Osteoblast (primary cell): ENCODE data around the gene OSTM1. TPM values are rescaled to one million over a fixed set of nuclear protein-coding genes. Genes with fewer than 3 reads are reported as not detected.
"Not testable (repeated sequence)": the region's sequence is repeated elsewhere in the genome, so short reads cannot be mapped to it uniquely, and the experiment has no call there.

ENCODE experiments used
- DNase-seq: peaks from one replicate; pipeline ENCODE4 v3.0.0; 2011; ENCODE audit warnings: low spot score, mixed read lengths; ENCODE audit not compliant: insufficient read length; ENCODE audit errors: missing footprints
- H2AFZ ChIP-seq: 2 replicates; pipeline ENCODE4 v1.6.0; 2011; ENCODE audit warnings: mild to moderate bottlenecking, low read length
- H3K27ac ChIP-seq: 2 replicates; pipeline ENCODE4 v1.5.1; 2011; ENCODE audit warnings: mild to moderate bottlenecking, low read depth, low read length, moderate library complexity
- H3K27me3 ChIP-seq: 2 replicates; pipeline ENCODE4 v1.6.0; 2012; ENCODE audit warnings: mild to moderate bottlenecking, control low read depth, inconsistent platforms, low read length, moderate library complexity; ENCODE audit not compliant: insufficient read depth
- H3K36me3 ChIP-seq: 2 replicates; pipeline ENCODE4 v1.5.1; 2011; ENCODE audit warnings: mild to moderate bottlenecking, low read length, control low read depth, moderate library complexity; ENCODE audit not compliant: insufficient read depth
- H3K4me1 ChIP-seq: 2 replicates; pipeline ENCODE4 v1.5.1; 2011; ENCODE audit warnings: mild to moderate bottlenecking, low read length, control low read depth, moderate library complexity; ENCODE audit not compliant: insufficient read depth
- H3K4me2 ChIP-seq: 2 replicates; pipeline ENCODE4 v1.6.0; 2011; ENCODE audit warnings: mild to moderate bottlenecking, low read length; ENCODE audit not compliant: insufficient read depth
- H3K4me3 ChIP-seq: fragments of 200-600 bp; sonication (generic); 3 replicates; pipeline ENCODE4 v1.5.1; 2012; ENCODE audit warnings: mild to moderate bottlenecking, low read length, inconsistent platforms; ENCODE audit not compliant: insufficient read depth
- H3K79me2 ChIP-seq: 2 replicates; pipeline ENCODE4 v1.6.0; 2012; ENCODE audit warnings: mild to moderate bottlenecking, low read length, control low read depth, inconsistent platforms; ENCODE audit not compliant: insufficient read depth
- H3K9me3 ChIP-seq: 2 replicates; pipeline ENCODE4 v1.5.1; 2011; ENCODE audit warnings: low read depth, low read length, control low read depth
- H4K20me1 ChIP-seq: 2 replicates; pipeline ENCODE4 v1.6.0; 2012; ENCODE audit warnings: mild to moderate bottlenecking, low read length, control low read depth; ENCODE audit not compliant: insufficient read depth
- total RNA-seq: library from RNA; depleted of rRNA; stranded (reverse); fragments of >200 nt; gene quantifications from 2 replicates; pipeline ENCODE4 v1.2.3, GENCODE V29; 2012
- TF ChIP-seq, protein P1 (sequence below): IDR thresholded peaks from 2 replicates; pipeline ENCODE4 v1.5.1; 2011; ENCODE audit warnings: mild to moderate bottlenecking, low read depth, low read length, moderate library complexity; ENCODE audit errors: extremely low read depth

OSTM1 gene
- total RNA-seq, 1 donor: 42.3 TPM

GRCh38 chr6:108005961-108006360 lies 68.6 kb downstream of the OSTM1 start:
- H2AFZ ChIP-seq: no peak overlapping the region
- no peaks in the 10 kb centered on the region for H3K4me1 ChIP-seq
- no peak for DNase-seq
- H3K36me3 ChIP-seq: no peaks in the 10 kb centered on the region
- peaks cover 3% of the 10 kb centered on the region for H3K9me3 ChIP-seq
- no peaks in the 10 kb centered on the region for H3K79me2 ChIP-seq
- TF ChIP-seq, protein P1, sequence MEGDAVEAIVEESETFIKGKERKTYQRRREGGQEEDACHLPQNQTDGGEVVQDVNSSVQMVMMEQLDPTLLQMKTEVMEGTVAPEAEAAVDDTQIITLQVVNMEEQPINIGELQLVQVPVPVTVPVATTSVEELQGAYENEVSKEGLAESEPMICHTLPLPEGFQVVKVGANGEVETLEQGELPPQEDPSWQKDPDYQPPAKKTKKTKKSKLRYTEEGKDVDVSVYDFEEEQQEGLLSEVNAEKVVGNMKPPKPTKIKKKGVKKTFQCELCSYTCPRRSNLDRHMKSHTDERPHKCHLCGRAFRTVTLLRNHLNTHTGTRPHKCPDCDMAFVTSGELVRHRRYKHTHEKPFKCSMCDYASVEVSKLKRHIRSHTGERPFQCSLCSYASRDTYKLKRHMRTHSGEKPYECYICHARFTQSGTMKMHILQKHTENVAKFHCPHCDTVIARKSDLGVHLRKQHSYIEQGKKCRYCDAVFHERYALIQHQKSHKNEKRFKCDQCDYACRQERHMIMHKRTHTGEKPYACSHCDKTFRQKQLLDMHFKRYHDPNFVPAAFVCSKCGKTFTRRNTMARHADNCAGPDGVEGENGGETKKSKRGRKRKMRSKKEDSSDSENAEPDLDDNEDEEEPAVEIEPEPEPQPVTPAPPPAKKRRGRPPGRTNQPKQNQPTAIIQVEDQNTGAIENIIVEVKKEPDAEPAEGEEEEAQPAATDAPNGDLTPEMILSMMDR: no peak
- H3K4me2 ChIP-seq: no peak overlapping the region
- no peaks in the 10 kb centered on the region for H3K27me3 ChIP-seq
- no peak overlapping the region for H3K4me3 ChIP-seq
- no peaks in the 10 kb centered on the region for H4K20me1 ChIP-seq
- no peak overlapping the region for H3K27ac ChIP-seq

GRCh38 chr6:108004861-108005260 lies 69.7 kb downstream of the OSTM1 start:
- Histone ChIP-seq H3K79me2 (no peaks in the 10 kb centered on the region), H4K20me1 (no peaks in the 10 kb centered on the region), H3K4me1 (no peaks in the 10 kb centered on the region), H3K9me3 (peaks cover 3% of the 10 kb centered on the region), H3K27me3 (no peaks in the 10 kb centered on the region), H3K4me3 (no peak overlapping the region), H3K27ac (no peak overlapping the region), H3K36me3 (no peaks in the 10 kb centered on the region), H2AFZ (no peak overlapping the region), H3K4me2 (no peak overlapping the region)
- DNase-seq: no peak
- TF ChIP-seq, protein P1: no peak

GRCh38 chr6:108002365-108003221 lies 71.9 kb downstream of the OSTM1 start:
- Histone ChIP-seq H4K20me1 (no peaks in the 10 kb centered on the region), H3K36me3 (no peaks in the 10 kb centered on the region), H3K27ac (no peak overlapping the region), H3K4me3 (peak overlapping the region; percentile 15), H2AFZ (peak overlapping the region; percentile 67), H3K4me2 (peak overlapping the region; percentile 14), H3K4me1 (no peaks in the 10 kb centered on the region), H3K79me2 (no peaks in the 10 kb centered on the region), H3K9me3 (no peaks in the 10 kb centered on the region), H3K27me3 (no peaks in the 10 kb centered on the region)
- TF ChIP-seq, protein P1: no peak
- DNase-seq: peak; percentile 71

DNA sequence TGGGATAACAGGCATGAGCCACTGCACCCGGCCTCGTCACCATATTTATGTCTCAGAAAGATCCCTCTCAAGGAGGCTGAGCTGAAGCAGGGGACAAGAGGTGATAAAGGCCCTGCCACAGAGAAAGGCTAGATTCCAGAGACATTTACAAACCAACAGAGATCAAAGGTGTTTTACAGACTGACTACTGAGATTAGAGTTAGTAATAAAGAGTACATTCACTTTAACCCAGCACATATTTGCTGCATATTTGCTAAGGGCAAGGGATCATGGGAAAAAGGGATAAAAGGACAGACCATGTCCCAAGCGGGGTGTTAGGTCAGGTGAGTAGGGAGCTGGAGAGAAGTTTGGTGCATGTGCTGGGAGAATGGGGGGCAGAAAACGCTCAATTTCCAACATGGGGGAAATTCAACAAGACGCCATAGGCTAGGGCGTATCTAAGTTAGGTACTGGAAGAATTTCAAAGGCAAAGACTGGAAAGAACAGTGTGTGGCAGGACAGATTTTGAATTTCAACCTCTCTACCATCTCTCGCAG lies 72.8 kb downstream of the OSTM1 start:
- DNase-seq: no peak

DNA sequence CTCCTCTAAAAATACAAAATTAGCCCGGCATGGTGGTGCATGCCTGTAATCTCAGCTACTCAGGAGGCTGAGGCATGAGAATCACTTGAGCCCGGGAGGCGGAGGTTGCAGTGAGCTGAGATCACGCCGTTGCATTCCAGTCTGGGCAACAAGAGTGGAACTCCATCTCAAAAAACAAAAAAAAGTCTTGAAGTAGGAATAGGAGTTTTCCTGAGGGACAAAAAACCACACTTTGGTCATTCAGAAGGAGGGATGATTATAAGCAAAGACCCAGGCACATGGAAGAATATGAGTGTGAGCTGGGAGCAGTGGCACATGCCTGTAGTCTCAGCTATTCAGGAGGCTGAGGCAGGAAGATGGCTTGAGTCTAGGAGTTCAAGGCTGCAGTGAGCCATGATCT lies 74.3 kb downstream of the OSTM1 start:
- not testable (repeated sequence) for H3K36me3 ChIP-seq, H3K79me2 ChIP-seq, H3K4me1 ChIP-seq, H3K9me3 ChIP-seq, H3K4me3 ChIP-seq, H3K27me3 ChIP-seq, H2AFZ ChIP-seq, H3K4me2 ChIP-seq, H3K27ac ChIP-seq, H4K20me1 ChIP-seq, DNase-seq

More for the DNA sequence above, 72.8 kb downstream of the OSTM1 start:
- H3K27ac ChIP-seq: no peak overlapping the region
- no peaks in the 10 kb centered on the region for H3K79me2 ChIP-seq
- no peaks in the 10 kb centered on the region for H3K36me3 ChIP-seq
- H3K27me3 ChIP-seq: no peaks in the 10 kb centered on the region
- H3K9me3 ChIP-seq: no peaks in the 10 kb centered on the region
- H3K4me2 ChIP-seq: no peak overlapping the region
- H4K20me1 ChIP-seq: no peaks in the 10 kb centered on the region
- TF ChIP-seq, protein P1: no peak
- H3K4me3 ChIP-seq: no peak overlapping the region
- H2AFZ ChIP-seq: no peak overlapping the region
- H3K4me1 ChIP-seq: no peaks in the 10 kb centered on the region
